Measurements from ENCODE around the gene CCDC149. TPM values are rescaled to one million over a fixed set of nuclear protein-coding genes. Genes with fewer than 3 reads are reported as not detected.

CCDC149 gene
- total and polyA plus RNA-seq, 2 experiments from 2014 or later, result 12.3 to 13.3 TPM

DNA sequence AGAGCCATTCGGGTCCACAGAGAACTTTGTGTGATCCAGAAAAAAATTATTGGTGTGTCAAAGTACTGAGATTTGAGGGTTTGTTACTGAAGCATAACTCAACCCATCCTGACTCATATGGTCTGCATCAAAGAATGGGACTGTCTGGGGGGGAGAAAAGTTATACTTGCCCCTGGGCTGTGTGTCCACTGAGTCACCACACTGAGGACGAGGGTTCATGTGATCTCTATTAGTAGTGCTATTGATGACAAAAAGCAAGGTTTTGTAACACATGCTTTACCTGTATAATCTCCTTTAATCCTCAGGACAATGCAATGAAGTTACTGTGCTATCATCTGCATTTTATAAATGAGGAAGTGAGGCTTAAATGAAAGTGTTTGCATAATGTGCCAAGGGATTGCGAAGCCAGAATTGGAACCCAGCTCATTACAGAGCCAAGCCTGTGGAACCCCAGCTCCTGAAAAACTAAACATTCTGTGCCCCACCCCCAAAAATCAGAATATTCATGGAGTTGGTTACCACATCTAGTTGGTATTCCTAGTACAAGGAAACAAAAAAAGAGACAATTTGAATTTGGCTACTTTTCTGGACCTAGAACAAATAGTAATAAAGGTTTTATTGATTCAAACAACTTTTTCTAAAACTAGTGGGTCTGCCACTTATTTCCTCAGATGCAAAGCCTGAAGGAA is 31.2 kb downstream of the CCDC149 start:
- 73% methylated on average over 3 of the region's 3 CpGs for WGBS (ENCODE audit: low lambda C conversion rate, missing lambda C conversion rate)
- no peaks in the 10 kb centered on the region for H3K36me3 ChIP-seq (replicated peaks; ENCODE audit: insufficient read depth, low read depth)
- DNase-seq (ENCODE audit: low spot score), result no peak
- no peaks in the 10 kb centered on the region for H3K9me3 ChIP-seq (ENCODE audit: low read depth)
- no peaks in the 10 kb centered on the region for H3K9me2 ChIP-seq (replicated peaks; ENCODE audit: insufficient read depth)
- no peak overlapping the region for H3K4me3 ChIP-seq
- H4K20me1 ChIP-seq (ENCODE audit: insufficient read depth, poor library complexity, severe bottlenecking), result no peaks in the 10 kb centered on the region
- no peak overlapping the region for H3K4me2 ChIP-seq
- H3K27me3 ChIP-seq, result no peaks in the 10 kb centered on the region
- no peaks in the 10 kb centered on the region for H3K4me1 ChIP-seq (ENCODE audit: insufficient read depth)
- TF ChIP-seq EZH2phosphoT487 (IDR thresholded peaks at IDR 0.05; ENCODE audit: low read depth, severe bottlenecking, unreplicated experiment) (no peak), EZH2 (IDR thresholded peaks at IDR 0.05; ENCODE audit: borderline replicate concordance) (no peak)
- TF ChIP-seq, protein P1, sequence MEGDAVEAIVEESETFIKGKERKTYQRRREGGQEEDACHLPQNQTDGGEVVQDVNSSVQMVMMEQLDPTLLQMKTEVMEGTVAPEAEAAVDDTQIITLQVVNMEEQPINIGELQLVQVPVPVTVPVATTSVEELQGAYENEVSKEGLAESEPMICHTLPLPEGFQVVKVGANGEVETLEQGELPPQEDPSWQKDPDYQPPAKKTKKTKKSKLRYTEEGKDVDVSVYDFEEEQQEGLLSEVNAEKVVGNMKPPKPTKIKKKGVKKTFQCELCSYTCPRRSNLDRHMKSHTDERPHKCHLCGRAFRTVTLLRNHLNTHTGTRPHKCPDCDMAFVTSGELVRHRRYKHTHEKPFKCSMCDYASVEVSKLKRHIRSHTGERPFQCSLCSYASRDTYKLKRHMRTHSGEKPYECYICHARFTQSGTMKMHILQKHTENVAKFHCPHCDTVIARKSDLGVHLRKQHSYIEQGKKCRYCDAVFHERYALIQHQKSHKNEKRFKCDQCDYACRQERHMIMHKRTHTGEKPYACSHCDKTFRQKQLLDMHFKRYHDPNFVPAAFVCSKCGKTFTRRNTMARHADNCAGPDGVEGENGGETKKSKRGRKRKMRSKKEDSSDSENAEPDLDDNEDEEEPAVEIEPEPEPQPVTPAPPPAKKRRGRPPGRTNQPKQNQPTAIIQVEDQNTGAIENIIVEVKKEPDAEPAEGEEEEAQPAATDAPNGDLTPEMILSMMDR (IDR thresholded peaks at IDR 0.05; ENCODE audit: poor library complexity), result no peak
- H3K79me2 ChIP-seq, result no peaks in the 10 kb centered on the region
- H3K27ac ChIP-seq, result no peak overlapping the region
- no peak overlapping the region for H2AFZ ChIP-seq

DNA sequence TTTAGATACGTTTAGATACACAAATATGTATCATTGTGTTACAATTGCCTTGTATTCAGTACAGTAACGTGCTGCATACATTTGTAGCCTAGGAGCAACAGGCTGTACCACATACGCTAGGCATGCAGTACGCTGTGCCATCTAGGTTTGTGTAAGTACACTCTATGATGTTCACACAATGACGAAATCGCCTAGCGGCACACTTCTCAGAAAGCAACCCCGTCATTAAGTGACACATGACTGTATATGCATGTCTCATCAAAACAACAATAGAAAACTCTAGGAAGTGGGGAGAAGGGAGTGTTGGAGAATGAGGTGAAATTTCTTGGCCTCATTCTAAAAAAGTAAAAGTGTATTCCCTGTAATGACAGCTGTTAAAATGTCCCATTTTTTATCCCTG is 32.7 kb downstream of the CCDC149 start:
- 96% methylated on average over 8 of the region's 8 CpGs for whole genome bisulfite sequencing (ENCODE audit: low lambda C conversion rate, missing lambda C conversion rate)
- Histone ChIP-seq H3K9me3 (ENCODE audit: low read depth) (no peaks in the 10 kb centered on the region), H3K36me3 (replicated peaks; ENCODE audit: insufficient read depth, low read depth) (no peaks in the 10 kb centered on the region), H3K9me2 (replicated peaks; ENCODE audit: insufficient read depth) (no peaks in the 10 kb centered on the region), H4K20me1 (ENCODE audit: insufficient read depth, poor library complexity, severe bottlenecking) (no peaks in the 10 kb centered on the region), H3K4me2 (no peak overlapping the region), H3K79me2 (no peaks in the 10 kb centered on the region), H2AFZ (no peak overlapping the region), H3K4me1 (ENCODE audit: insufficient read depth) (no peaks in the 10 kb centered on the region), H3K27me3 (no peaks in the 10 kb centered on the region), H3K4me3 (no peak overlapping the region), H3K27ac (no peak overlapping the region)
- TF ChIP-seq, protein P1 (IDR thresholded peaks at IDR 0.05; ENCODE audit: poor library complexity), result no peak
- no peak for DNase-seq (ENCODE audit: low spot score)

DNA sequence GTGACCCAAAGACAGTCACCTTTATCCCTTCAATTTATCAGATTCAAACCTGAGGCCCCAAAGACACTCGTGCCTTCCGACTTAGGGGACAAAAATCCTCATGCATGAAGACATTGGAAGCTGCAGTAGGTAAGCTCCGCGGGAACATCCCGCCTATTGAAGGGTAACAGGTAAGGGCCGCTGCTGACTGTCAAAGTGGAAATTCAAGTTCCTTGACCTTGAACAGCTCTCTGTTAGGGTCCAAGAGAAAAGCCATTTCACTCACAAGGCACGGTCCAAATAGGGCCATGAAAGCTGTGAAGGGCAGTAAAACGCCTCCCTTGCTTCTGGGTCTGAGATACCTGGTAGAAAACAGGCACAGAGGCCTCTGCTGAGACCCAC is 34.2 kb downstream of the CCDC149 start:
- Histone ChIP-seq H3K4me1 (ENCODE audit: insufficient read depth) (no peaks in the 10 kb centered on the region), H3K9me2 (replicated peaks; ENCODE audit: insufficient read depth) (no peaks in the 10 kb centered on the region), H3K4me2 (no peak overlapping the region), H3K79me2 (no peaks in the 10 kb centered on the region), H2AFZ (no peak overlapping the region), H3K27me3 (no peaks in the 10 kb centered on the region), H3K9me3 (ENCODE audit: low read depth) (no peaks in the 10 kb centered on the region), H3K27ac (no peak overlapping the region), H3K4me3 (no peak overlapping the region), H4K20me1 (ENCODE audit: insufficient read depth, poor library complexity, severe bottlenecking) (no peaks in the 10 kb centered on the region), H3K36me3 (replicated peaks; ENCODE audit: insufficient read depth, low read depth) (no peaks in the 10 kb centered on the region)
- DNase-seq (ENCODE audit: low spot score), result no peak
- WGBS (ENCODE audit: low lambda C conversion rate, missing lambda C conversion rate), result 67% methylated on average over 8 of the region's 8 CpGs
- no peak for TF ChIP-seq EZH2 (IDR thresholded peaks at IDR 0.05; ENCODE audit: borderline replicate concordance)
- TF ChIP-seq, protein P1 (IDR thresholded peaks at IDR 0.05; ENCODE audit: poor library complexity), result no peak
- no peak for TF ChIP-seq EZH2phosphoT487 (IDR thresholded peaks at IDR 0.05; ENCODE audit: low read depth, severe bottlenecking, unreplicated experiment)
